ENCODE measurements around the gene SDHAF1. TPM values are rescaled to one million over a fixed set of nuclear protein-coding genes. Genes with fewer than 3 reads are reported as not detected.
"Not testable (repeated sequence)": the region's sequence is repeated elsewhere in the genome, so short reads cannot be mapped to it uniquely, and the experiment has no call there.

The SDHAF1 gene
- total RNA-seq, 1 donor from 2014 or later: 17.5 TPM

DNA sequence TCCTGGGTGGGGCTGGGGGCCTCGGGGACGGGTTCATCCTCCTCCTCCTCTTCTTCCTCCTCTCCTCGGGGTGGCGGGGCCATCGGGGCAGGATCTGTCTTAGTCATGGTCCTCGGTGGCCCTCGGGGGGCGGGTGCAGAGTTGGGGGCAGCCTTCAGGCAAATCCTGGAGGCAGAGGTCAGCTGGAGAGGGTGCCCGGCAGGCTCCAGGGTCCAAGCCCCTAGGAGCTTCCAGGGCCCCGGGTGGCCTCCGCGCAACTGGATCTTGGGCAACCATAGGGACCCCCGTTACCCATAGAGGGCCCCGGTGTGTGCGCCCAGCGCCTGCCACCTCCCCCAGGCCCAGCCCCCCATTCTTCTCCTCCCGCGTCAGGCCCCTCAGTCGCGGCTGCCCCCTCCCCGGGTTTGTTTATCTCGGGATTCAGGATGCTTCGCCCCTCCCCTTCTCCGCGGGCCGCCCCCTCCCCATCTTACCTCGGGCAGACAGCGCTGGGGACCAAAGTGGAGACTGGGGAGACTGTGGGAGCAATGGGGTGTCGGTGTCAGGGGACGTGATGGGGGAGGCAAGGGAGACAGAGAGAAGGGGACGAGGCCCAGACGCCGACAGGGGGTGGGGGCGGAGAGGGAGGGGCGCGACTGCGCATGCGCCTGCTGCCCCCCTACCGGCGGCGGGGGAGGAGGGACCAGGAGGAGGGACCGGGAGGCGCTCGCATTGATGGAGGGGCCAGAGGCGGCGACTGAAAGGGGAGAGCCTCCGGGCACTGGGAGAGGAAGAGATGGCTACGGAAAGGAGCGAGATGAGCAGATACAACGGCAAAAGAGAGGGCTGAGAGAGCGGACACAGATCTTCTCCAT, 37.5 kb downstream of the SDHAF1 start, which contains the start of gene CLIP3:
CLIP3 (minus strand) TSS at position 623 of the 854 bp plus-strand sequence; CDS start at position 107, 516 bp downstream.
- Mint-ChIP-seq H3K4me3 (peak within 1 kb of the TSS; percentile 88), H3K27ac (ENCODE audit: unreplicated experiment) (no peak within 1 kb of the TSS)
- peak; percentile 72 for DNase-seq (ENCODE audit: low read depth, low spot score)

DNA sequence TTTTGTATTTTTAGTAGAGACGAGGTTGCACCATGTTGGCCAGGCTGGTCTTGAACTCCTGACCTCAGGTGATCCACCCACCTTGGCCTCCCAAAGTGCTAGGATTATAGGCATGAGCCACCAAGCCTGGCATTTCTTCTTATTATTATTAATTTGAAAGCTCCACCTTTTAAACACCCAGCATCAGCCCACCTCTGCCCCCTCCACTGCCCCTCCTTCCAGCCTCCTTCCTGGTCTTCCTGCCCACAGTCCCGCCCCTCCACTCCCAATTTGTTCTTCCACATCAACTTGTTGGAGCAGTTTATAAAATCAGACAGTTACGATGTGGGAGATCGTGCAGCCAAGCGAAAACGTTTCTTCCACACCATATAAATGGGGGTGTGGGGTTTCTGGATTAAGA, 45.5 kb downstream of the SDHAF1 start:
- Mint-ChIP-seq H3K36me3 (ENCODE audit: low read depth) (no peaks in the 10 kb centered on the region), H3K27ac (ENCODE audit: unreplicated experiment) (no peak overlapping the region), H3K27me3 (ENCODE audit: low read depth) (no peaks in the 10 kb centered on the region), H3K4me3 (no peak overlapping the region), H3K9me3 (no peaks in the 10 kb centered on the region), H3K4me1 (no peaks in the 10 kb centered on the region)
- DNase-seq (ENCODE audit: low read depth, low spot score): no peak
- TF ChIP-seq, protein P1, sequence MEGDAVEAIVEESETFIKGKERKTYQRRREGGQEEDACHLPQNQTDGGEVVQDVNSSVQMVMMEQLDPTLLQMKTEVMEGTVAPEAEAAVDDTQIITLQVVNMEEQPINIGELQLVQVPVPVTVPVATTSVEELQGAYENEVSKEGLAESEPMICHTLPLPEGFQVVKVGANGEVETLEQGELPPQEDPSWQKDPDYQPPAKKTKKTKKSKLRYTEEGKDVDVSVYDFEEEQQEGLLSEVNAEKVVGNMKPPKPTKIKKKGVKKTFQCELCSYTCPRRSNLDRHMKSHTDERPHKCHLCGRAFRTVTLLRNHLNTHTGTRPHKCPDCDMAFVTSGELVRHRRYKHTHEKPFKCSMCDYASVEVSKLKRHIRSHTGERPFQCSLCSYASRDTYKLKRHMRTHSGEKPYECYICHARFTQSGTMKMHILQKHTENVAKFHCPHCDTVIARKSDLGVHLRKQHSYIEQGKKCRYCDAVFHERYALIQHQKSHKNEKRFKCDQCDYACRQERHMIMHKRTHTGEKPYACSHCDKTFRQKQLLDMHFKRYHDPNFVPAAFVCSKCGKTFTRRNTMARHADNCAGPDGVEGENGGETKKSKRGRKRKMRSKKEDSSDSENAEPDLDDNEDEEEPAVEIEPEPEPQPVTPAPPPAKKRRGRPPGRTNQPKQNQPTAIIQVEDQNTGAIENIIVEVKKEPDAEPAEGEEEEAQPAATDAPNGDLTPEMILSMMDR (conservative IDR thresholded peaks at IDR 0.05): no peak

More for the DNA sequence above, 37.5 kb downstream of the SDHAF1 start, which contains the start of gene CLIP3:
- H3K4me1 Mint-ChIP-seq: peaks cover 15% of the 10 kb centered on the region
- H3K36me3 Mint-ChIP-seq (ENCODE audit: low read depth): peaks cover 7% of the 10 kb centered on the region
- H3K27me3 Mint-ChIP-seq (ENCODE audit: low read depth): no peaks in the 10 kb centered on the region
- H3K9me3 Mint-ChIP-seq: no peaks in the 10 kb centered on the region
- TF ChIP-seq, protein P1 (conservative IDR thresholded peaks at IDR 0.05): no peak

DNA sequence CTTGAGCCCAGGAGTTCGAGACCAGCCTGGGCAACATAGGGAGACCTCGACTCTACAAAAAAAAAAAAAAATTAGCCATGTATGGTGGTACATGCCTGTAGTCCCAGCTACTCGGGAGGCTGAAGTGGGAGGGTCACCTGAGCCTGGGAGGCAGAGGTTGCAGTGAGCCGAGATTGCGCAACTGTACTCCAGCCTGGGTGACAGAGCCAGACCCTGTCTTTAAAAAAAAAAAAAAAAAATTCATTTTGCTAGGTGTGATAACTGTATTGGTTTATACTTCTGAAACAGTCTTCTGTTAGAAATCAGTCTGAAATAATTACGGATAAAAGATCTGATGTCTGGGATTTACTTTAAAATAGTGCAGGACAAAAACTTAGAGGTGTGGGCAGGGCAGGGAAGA, 46.1 kb downstream of the SDHAF1 start:
- not testable (repeated sequence) for DNase-seq (ENCODE audit: low read depth, low spot score); H3K4me1 Mint-ChIP-seq; H3K9me3 Mint-ChIP-seq; H3K27ac Mint-ChIP-seq (ENCODE audit: unreplicated experiment); H3K27me3 Mint-ChIP-seq (ENCODE audit: low read depth); H3K36me3 Mint-ChIP-seq (ENCODE audit: low read depth)
- peak overlapping the region; percentile 47 for H3K4me3 Mint-ChIP-seq

DNA sequence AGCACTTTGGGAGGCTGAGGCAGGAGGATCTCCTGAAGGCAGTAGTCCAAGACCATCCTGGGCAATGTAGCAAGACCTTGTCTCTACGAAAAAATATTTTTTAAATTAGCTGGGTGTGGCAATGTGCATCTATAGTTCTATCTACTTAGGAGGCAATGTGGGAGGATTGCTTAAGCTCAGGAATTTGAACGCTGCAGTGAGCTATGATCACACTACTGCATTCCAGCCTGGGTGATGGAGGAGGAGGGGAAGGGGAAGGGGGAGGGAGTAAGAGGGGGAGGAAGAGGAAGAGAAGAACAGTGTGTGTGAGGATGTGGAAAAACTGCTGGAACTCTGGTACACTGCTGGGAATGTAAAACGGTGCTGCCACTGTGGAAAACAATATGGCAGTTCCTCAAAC, 46.8 kb downstream of the SDHAF1 start:
- no peak for DNase-seq (ENCODE audit: low read depth, low spot score)
- no peak overlapping the region for H3K27ac Mint-ChIP-seq (ENCODE audit: unreplicated experiment)
- H3K27me3 Mint-ChIP-seq (ENCODE audit: low read depth): no peaks in the 10 kb centered on the region
- H3K4me3 Mint-ChIP-seq: peak overlapping the region; percentile 47
- TF ChIP-seq, protein P1 (conservative IDR thresholded peaks at IDR 0.05): no peak
- H3K9me3 Mint-ChIP-seq: no peaks in the 10 kb centered on the region
- H3K36me3 Mint-ChIP-seq (ENCODE audit: low read depth): peaks cover 3% of the 10 kb centered on the region
- no peaks in the 10 kb centered on the region for H3K4me1 Mint-ChIP-seq

DNA sequence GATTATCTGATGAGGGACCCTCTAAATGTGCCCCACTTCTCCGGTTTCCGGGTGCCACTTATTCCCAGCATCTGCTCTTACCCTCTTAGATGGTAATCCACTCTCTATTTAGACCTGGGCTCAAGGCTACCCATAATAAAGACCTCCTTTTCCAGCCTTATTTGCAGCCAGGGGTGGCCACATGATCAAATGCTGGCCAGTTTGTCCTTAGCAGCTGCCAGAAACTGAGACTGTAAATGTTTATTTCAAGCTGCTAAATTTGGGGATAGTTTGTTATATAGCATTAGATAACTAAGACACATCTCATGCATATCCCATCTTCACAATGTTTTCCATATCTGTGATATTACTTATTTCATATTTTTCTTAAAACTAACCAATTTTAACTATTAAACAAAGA, 49.0 kb downstream of the SDHAF1 start:
- H3K4me1 Mint-ChIP-seq: no peaks in the 10 kb centered on the region
- H3K27ac Mint-ChIP-seq (ENCODE audit: unreplicated experiment): no peak overlapping the region
- H3K27me3 Mint-ChIP-seq (ENCODE audit: low read depth): no peaks in the 10 kb centered on the region
- DNase-seq (ENCODE audit: low read depth, low spot score): no peak
- no peaks in the 10 kb centered on the region for H3K9me3 Mint-ChIP-seq
- peaks cover 3% of the 10 kb centered on the region for H3K36me3 Mint-ChIP-seq (ENCODE audit: low read depth)
- TF ChIP-seq, protein P1 (conservative IDR thresholded peaks at IDR 0.05): no peak
- H3K4me3 Mint-ChIP-seq: no peak overlapping the region

Other genes starting within 250 kb of the SDHAF1 start
- gene U2AF1L4, start 249.8 kb upstream of the SDHAF1 start, total RNA-seq: 19.4 and 21.6 TPM in 2 replicates
- gene PSENEN, start 249.5 kb upstream of the SDHAF1 start, total RNA-seq: 67.3 and 69.2 TPM in 2 replicates
- gene LIN37, start 246.6 kb upstream of the SDHAF1 start, total RNA-seq: 7.5 and 12.5 TPM in 2 replicates
- gene HSPB6, start 238.2 kb upstream of the SDHAF1 start, total RNA-seq: 0.37 and 0.64 TPM in 2 replicates
- 63.4 and 64.0 TPM in 2 replicates for gene PROSER3, start 237.0 kb upstream of the SDHAF1 start, total RNA-seq
- gene ARHGAP33, start 219.6 kb upstream of the SDHAF1 start, total RNA-seq: 109 and 110 TPM in 2 replicates
- gene PRODH2, start 182.3 kb upstream of the SDHAF1 start, total RNA-seq: not detected in 2 replicates
- not detected in 2 replicates for gene NPHS1, start 142.7 kb upstream of the SDHAF1 start, total RNA-seq
- gene KIRREL2, start 138.3 kb upstream of the SDHAF1 start, total RNA-seq: 4.5 and 5.2 TPM in 2 replicates
- gene APLP1, start 126.6 kb upstream of the SDHAF1 start, total RNA-seq: 140 and 143 TPM in 2 replicates
- 6.4 and 8.0 TPM in 2 replicates for gene NFKBID, start 94.6 kb upstream of the SDHAF1 start, total RNA-seq
- gene HCST, start 92.7 kb upstream of the SDHAF1 start, total RNA-seq: not detected in 2 replicates
- not detected in 2 replicates for gene TYROBP, start 86.9 kb upstream of the SDHAF1 start, total RNA-seq
- 33.9 and 36.0 TPM in 2 replicates for gene LRFN3, start 58.8 kb upstream of the SDHAF1 start, total RNA-seq
- 0.30 and 0.54 TPM in 2 replicates for gene SYNE4, start 13.6 kb downstream of the SDHAF1 start, total RNA-seq
- 21.7 and 23.7 TPM in 2 replicates for gene ALKBH6, start 19.0 kb downstream of the SDHAF1 start, total RNA-seq
- gene CLIP3, start 37.7 kb downstream of the SDHAF1 start, total RNA-seq: 33.1 and 37.6 TPM in 2 replicates
- 9.4 and 9.8 TPM in 2 replicates for gene THAP8, start 59.1 kb downstream of the SDHAF1 start, total RNA-seq
- 34.2 and 35.3 TPM in 2 replicates for gene WDR62, start 59.7 kb downstream of the SDHAF1 start, total RNA-seq
- not detected in 2 replicates for gene OVOL3, start 116.0 kb downstream of the SDHAF1 start, total RNA-seq
- 111 and 126 TPM in 2 replicates for gene POLR2I, start 119.7 kb downstream of the SDHAF1 start, total RNA-seq
- gene TBCB, start 120.3 kb downstream of the SDHAF1 start, total RNA-seq: 214 and 219 TPM in 2 replicates
- gene CAPNS1, start 144.9 kb downstream of the SDHAF1 start, total RNA-seq: 321 and 346 TPM in 2 replicates
- not detected in 2 replicates for gene COX7A1, start 157.3 kb downstream of the SDHAF1 start, total RNA-seq
- gene ZNF565, start 219.5 kb downstream of the SDHAF1 start, total RNA-seq: 5.6 and 6.6 TPM in 2 replicates
- 88.0 and 90.5 TPM in 2 replicates for gene ZNF146, start 219.9 kb downstream of the SDHAF1 start, total RNA-seq

Data from neural crest cell (in vitro differentiated cells).